H1 (cell line): ENCODE results near the gene RNF152. TPM values are rescaled to one million over a fixed set of nuclear protein-coding genes. Genes with fewer than 3 reads are reported as not detected.

Source experiments
- CTCF ChIA-PET: fragments of 300-600 bp; sonication (Branson Sonifier 250); formaldehyde crosslinking; loops from one replicate; lab custom pipeline; 2021; ENCODE audit not compliant: partially characterized antibody; lab: Charles Lee
- POLR2A ChIA-PET: fragments of 300-600 bp; sonication (Branson Sonifier 250); formaldehyde crosslinking; loops from one replicate; lab custom pipeline; 2021; ENCODE audit warnings: inconsistent platforms; ENCODE audit not compliant: partially characterized antibody; lab: Charles Lee
- DNase-seq, 2 experiments: peaks; one replicate each; pipeline versions ENCODE4 v3.0.0 to v3.0.0-alpha.2; 2010 to 2022; ENCODE audit warnings: low spot score in 2 of 2, low read depth in 1 of 2, mixed read lengths in 1 of 2
- FAIRE-seq: peaks from 2 replicates; lab custom pipeline; 2011; peaks lifted over from hg19 to GRCh38; lab: Jason Lieb, UNC
- H2AFZ ChIP-seq: 2 replicates; pipeline ENCODE4 v1.8.1; 2012; ENCODE audit warnings: low read length, inconsistent platforms
- H2AK5ac ChIP-seq: 2 replicates; pipeline ENCODE4 v1.6.1; 2013; ENCODE audit warnings: low read depth, low read length
- H2BK120ac ChIP-seq: replicated peaks from 2 replicates; pipeline ENCODE3; 2013; ENCODE audit warnings: low read depth, low read length, inconsistent platforms
- H2BK12ac ChIP-seq: 2 replicates; pipeline ENCODE4 v1.6.1; 2013; ENCODE audit warnings: low read depth, low read length
- H2BK15ac ChIP-seq: 2 replicates; pipeline ENCODE4 v1.6.1; 2013; ENCODE audit warnings: low read length
- H2BK20ac ChIP-seq: 2 replicates; pipeline ENCODE4 v1.6.1; 2013; ENCODE audit warnings: low read length
- H2BK5ac ChIP-seq: 2 replicates; pipeline ENCODE4 v1.6.1; 2013; ENCODE audit warnings: low read depth, low read length
- H3K14ac ChIP-seq: 2 replicates; pipeline ENCODE4 v1.6.1; 2013; ENCODE audit warnings: inconsistent platforms; ENCODE audit not compliant: insufficient read length
- H3K18ac ChIP-seq: 2 replicates; pipeline ENCODE4 v1.6.1; 2013; ENCODE audit warnings: low read length; ENCODE audit errors: extremely low read depth
- H3K23ac ChIP-seq: 2 replicates; pipeline ENCODE4 v1.6.1; 2013; ENCODE audit warnings: inconsistent platforms; ENCODE audit not compliant: insufficient read length
- H3K23me2 ChIP-seq: 2 replicates; pipeline ENCODE4 v1.6.1; 2013; ENCODE audit warnings: low read depth, low read length
- H3K27ac ChIP-seq: 2 replicates; pipeline ENCODE4 v1.6.1; 2011; ENCODE audit warnings: low read depth, low read length, inconsistent platforms
- H3K27me3 ChIP-seq, 4 experiments: replicated peaks in 1 of 4; 1 replicate in 1 of 4; 2 replicates in 3 of 4; pipeline versions ENCODE4 v1.6.1 to v1.8.1; 2011 to 2013; ENCODE audit warnings: low read length in 3 of 4, mild to moderate bottlenecking in 3 of 4, inconsistent platforms in 2 of 4, mixed read lengths in 2 of 4, moderate library complexity in 1 of 4; ENCODE audit not compliant: control insufficient read depth in 3 of 4, insufficient read depth in 3 of 4; ENCODE audit errors: extremely low read depth in 1 of 4
- H3K36me3 ChIP-seq, 4 experiments: 2 replicates each; pipeline versions ENCODE4 v1.6.1 to v1.8.1; 2011 to 2013; ENCODE audit warnings: mild to moderate bottlenecking in 4 of 4, low read length in 3 of 4, moderate library complexity in 2 of 4, control low read depth in 1 of 4, inconsistent platforms in 1 of 4; ENCODE audit not compliant: insufficient read depth in 4 of 4, control insufficient read depth in 2 of 4
- H3K4ac ChIP-seq: replicated peaks from 2 replicates; pipeline ENCODE3; 2013; ENCODE audit warnings: low read length, low read depth, mixed read lengths, inconsistent platforms; ENCODE audit not compliant: insufficient read length
- H3K4me1 ChIP-seq, 4 experiments: replicated peaks in 1 of 4; 1 replicate in 1 of 4; 2 replicates in 3 of 4; pipeline versions ENCODE4 v1.6.1 to v1.8.1; 2011 to 2013; ENCODE audit warnings: low read length in 3 of 4, inconsistent platforms in 2 of 4, mixed read lengths in 1 of 4; ENCODE audit not compliant: insufficient read depth in 4 of 4, control insufficient read depth in 3 of 4
- H3K4me2 ChIP-seq, 2 experiments: 2 replicates each; pipeline versions ENCODE4 v1.6.1 to v1.8.1; 2011 to 2013; ENCODE audit warnings: low read depth in 2 of 2, low read length in 2 of 2, control low read depth in 1 of 2, inconsistent platforms in 1 of 2, mild to moderate bottlenecking in 1 of 2; ENCODE audit not compliant: insufficient read depth in 1 of 2
- H3K4me3 ChIP-seq, 4 experiments: fragments of 200-600, 300-600 bp in 1 of 4; sonication (generic), shearing (Covaris generic), sonication (Bioruptor Twin) in 1 of 4; 2 replicates each; pipeline versions ENCODE4 v1.5.1 to v1.8.1; 2011 to 2016; ENCODE audit warnings: low read length in 4 of 4, low read depth in 3 of 4, control low read depth in 2 of 4, inconsistent platforms in 2 of 4, mild to moderate bottlenecking in 2 of 4, mixed read lengths in 1 of 4, moderate library complexity in 1 of 4; ENCODE audit not compliant: insufficient read depth in 2 of 4; ENCODE audit errors: extremely low read depth in 1 of 4
- H3K56ac ChIP-seq: replicated peaks from 2 replicates; pipeline ENCODE3; 2013; ENCODE audit warnings: low read depth, mild to moderate bottlenecking, mixed read lengths, low read length, inconsistent platforms; ENCODE audit not compliant: insufficient read length
- H3K79me1 ChIP-seq: 2 replicates; pipeline ENCODE4 v1.6.1; 2013; ENCODE audit warnings: low read depth, low read length, control low read depth
- H3K79me2 ChIP-seq, 2 experiments: 2 replicates each; pipeline versions ENCODE4 v1.6.1 to v1.8.1; 2012 to 2013; ENCODE audit warnings: low read length in 2 of 2, mild to moderate bottlenecking in 2 of 2, inconsistent platforms in 1 of 2; ENCODE audit not compliant: insufficient read depth in 2 of 2, control insufficient read depth in 1 of 2
- H3K9ac ChIP-seq, 4 experiments: replicated peaks in 1 of 4; 1 replicate in 1 of 4; 2 replicates in 3 of 4; pipeline versions ENCODE4 v1.6.1 to v1.8.1; 2011 to 2013; ENCODE audit warnings: low read depth in 3 of 4, low read length in 3 of 4, control low read depth in 2 of 4, mild to moderate bottlenecking in 2 of 4, moderate library complexity in 2 of 4, inconsistent platforms in 1 of 4; ENCODE audit errors: extremely low read depth in 1 of 4
- H3K9me3 ChIP-seq, 2 experiments: 2 replicates each; pipeline versions ENCODE4 v1.6.1 to v1.8.1; 2012 to 2013; ENCODE audit warnings: mild to moderate bottlenecking in 2 of 2, moderate library complexity in 2 of 2, control low read depth in 1 of 2, inconsistent platforms in 1 of 2, low read depth in 1 of 2, low read length in 1 of 2, mixed read lengths in 1 of 2; ENCODE audit not compliant: insufficient read depth in 2 of 2
- H4K20me1 ChIP-seq, 2 experiments: replicated peaks in 1 of 2; 2 replicates each; pipeline versions ENCODE3 to v1.8.1; 2011 to 2013; ENCODE audit warnings: inconsistent platforms in 2 of 2, low read length in 2 of 2, mild to moderate bottlenecking in 1 of 2; ENCODE audit not compliant: insufficient read depth in 2 of 2, control insufficient read depth in 1 of 2
- H4K5ac ChIP-seq: 2 replicates; pipeline ENCODE4 v1.6.1; 2013; ENCODE audit warnings: low read length, low read depth, mixed read lengths, inconsistent platforms; ENCODE audit not compliant: insufficient read length
- H4K8ac ChIP-seq: 2 replicates; pipeline ENCODE4 v1.8.0; 2013; ENCODE audit warnings: mild to moderate bottlenecking, moderate library complexity, low read length, inconsistent platforms; ENCODE audit not compliant: insufficient read depth; ENCODE audit errors: extremely low read depth
- H4K91ac ChIP-seq: replicated peaks from 2 replicates; pipeline ENCODE3; 2013; ENCODE audit warnings: low read length, mixed read lengths, inconsistent platforms; ENCODE audit not compliant: insufficient read length
- BACH1 ChIP-seq: IDR thresholded peaks from 2 replicates; pipeline ENCODE4 v1.6.1; 2012; ENCODE audit warnings: low read length, improper control_type of control experiment
- BCL11A ChIP-seq, 2 experiments: IDR thresholded peaks; one replicate each; pipeline ENCODE4 v1.6.1; 2011; ENCODE audit warnings: low read depth in 2 of 2, low read length in 2 of 2, mild to moderate bottlenecking in 2 of 2
- CEBPB ChIP-seq: IDR thresholded peaks from 2 replicates; pipeline ENCODE4 v1.6.1; 2012; ENCODE audit warnings: low read depth, low read length
- EP300 ChIP-seq, 2 experiments: IDR thresholded peaks; 1 replicate in 1 of 2; 2 replicates in 1 of 2; pipeline ENCODE4 v1.6.1; 2011 to 2012; ENCODE audit warnings: low read depth in 2 of 2, low read length in 2 of 2, mild to moderate bottlenecking in 2 of 2, borderline replicate concordance in 1 of 2, inconsistent platforms in 1 of 2, moderate library complexity in 1 of 2
- GTF2F1 ChIP-seq: IDR thresholded peaks from 2 replicates; pipeline ENCODE4 v1.6.1; 2012; ENCODE audit warnings: low read depth, low read length, improper control_type of control experiment, borderline replicate concordance
- MAX ChIP-seq: IDR thresholded peaks from 2 replicates; pipeline ENCODE4 v1.6.1; 2012; ENCODE audit warnings: inconsistent platforms
- NANOG ChIP-seq: IDR thresholded peaks from 2 replicates; pipeline ENCODE4 v1.6.1; 2011; ENCODE audit warnings: low read length, low read depth, mild to moderate bottlenecking, inconsistent platforms; ENCODE audit not compliant: insufficient read depth, poor library complexity, severe bottlenecking
- SIX5 ChIP-seq: IDR thresholded peaks from 2 replicates; pipeline ENCODE4 v1.6.1; 2011; ENCODE audit warnings: mild to moderate bottlenecking, low read depth, low read length
- SP1 ChIP-seq: IDR thresholded peaks from 2 replicates; pipeline ENCODE4 v1.6.1; 2011; ENCODE audit warnings: low read depth, low read length
- WGBS, 2 experiments: shearing (Covaris generic) in 1 of 2; methylation state at CpG; one replicate each; pipeline versions ENCODE4 v1.1.6 to v1.1.7; 2013 to 2015; ENCODE audit warnings: low lambda C conversion rate in 2 of 2, mixed read lengths in 2 of 2, inconsistent platforms in 1 of 2, low coverage in 1 of 2, missing lambda C conversion rate in 1 of 2; ENCODE audit not compliant: insufficient replicate concordance in 2 of 2, insufficient coverage in 1 of 2, insufficient read length in 1 of 2; ENCODE audit errors: extremely low coverage in 1 of 2, missing lambda C conversion rate in 1 of 2; 5-methylcytosine and 5-hydroxymethylcytosine counted together
- polyA plus RNA-seq, 7 experiments: library from polyadenylated mRNA; depleted of rRNA in 3 of 7; stranded (reverse) in 5 of 7; unstranded in 2 of 7; fragments of >200 nt in 5 of 7; fragments of 200-250 nt in 2 of 7; gene quantifications; 1 replicate in 5 of 7; 2 replicates in 1 of 7; 4 replicates in 1 of 7; pipeline versions ENCODE4 v1.2.1 to v1.2.3, GENCODE V29; 2011 to 2013; ENCODE audit warnings: missing spikeins in 2 of 7, mixed read lengths in 2 of 7
- total RNA-seq: library from RNA; stranded (reverse); fragmentation: NEBNext Ultra II Directional; extraction: Animal tissue kit (Norgen Biotek cat#: 25700); gene quantifications from 2 replicates; pipeline ENCODE4 v1.2.1, GENCODE V29; 2021

RNF152 gene
- total and polyA plus RNA-seq, 2 of the 8 experiments (the other 6 are each of a cell fraction or from before 2014, with no cell fraction given): 1.1 to 2.7 TPM

GRCh38 chr18:61870151-61870550, 22.7 kb downstream of the RNF152 start:
- Histone ChIP-seq H2BK12ac (no peak overlapping the region), H3K4me2 (no peak overlapping the region), H3K56ac (no peak overlapping the region), H3K23ac (no peak overlapping the region), H3K79me2 (no peaks in the 10 kb centered on the region), H2AFZ (no peak overlapping the region), H2BK5ac (no peak overlapping the region), H3K9me3 (no peaks in the 10 kb centered on the region), H3K14ac (no peak overlapping the region), H3K9ac (no peak overlapping the region), H2BK120ac (no peak overlapping the region), H2AK5ac (no peak overlapping the region), H3K18ac (no peak overlapping the region), H4K91ac (no peak overlapping the region), H4K20me1 (no peaks in the 10 kb centered on the region), H2BK20ac (no peak overlapping the region), H3K4me1 (no peaks in the 10 kb centered on the region), H4K8ac (no peak overlapping the region), H3K27me3 (no peaks in the 10 kb centered on the region), H3K36me3 (no peaks in the 10 kb centered on the region), H4K5ac (no peak overlapping the region), H3K4me3 (no peak overlapping the region), H3K23me2 (no peaks in the 10 kb centered on the region), H2BK15ac (no peak overlapping the region), H3K79me1 (no peaks in the 10 kb centered on the region; the same call in 1 of the 2 replicates), H3K4ac (no peak overlapping the region), H3K27ac (no peak overlapping the region)
- POLR2A ChIA-PET: no interaction called here
- DNase-seq (no peak), FAIRE-seq (no peak)
- 84% methylated on average over 6 of the region's 8 CpGs; no CpG with 5 or more reads in 1 of the 2 experiments for WGBS, 2 experiments
- CTCF ChIA-PET: interaction anchor here (0.6 to 0.8 kb wide), 2 partner anchors 23 to 368 kb away, joined by 3 read pairs; no protein-coding TSS in a partner anchor
- TF ChIP-seq BACH1 (no peak), GTF2F1 (no peak), SP1 (no peak), NANOG (no peak), EP300 (IDR thresholded peaks at IDR 0.05; ENCODE audit: borderline replicate concordance in 1 of 2, low read depth in 2 of 2, low read length in 2 of 2) (no peak), CEBPB (no peak), BCL11A (IDR thresholded peaks at IDR 0.05; ENCODE audit: low read depth in 2 of 2, low read length in 2 of 2) (no peak), SIX5 (no peak), MAX (no peak)
